ENCODE results near the gene GP2.
"Not testable (repeated sequence)": the region's sequence is repeated elsewhere in the genome, so short reads cannot be mapped to it uniquely, and the experiment has no call there.

The GP2 gene

GRCh38 chr16:20323591-20324117 lies 3.7 kb downstream of the GP2 start:
- peak; percentile 36 for DNase-seq

- no peak for DNase-seq
Observed at GRCh38 chr16:20322696-20323095, 4.6 kb downstream of the GP2 start.

GRCh38 chr16:20321671-20322070 lies 5.6 kb downstream of the GP2 start:
- DNase-seq: no peak

GRCh38 chr16:20321051-20321450 lies 6.3 kb downstream of the GP2 start:
- not testable (repeated sequence) for DNase-seq

GRCh38 chr16:20320592-20320991 lies 6.7 kb downstream of the GP2 start:
- DNase-seq: no peak

GRCh38 chr16:20320178-20320577 lies 7.1 kb downstream of the GP2 start:
- DNase-seq: no peak

GRCh38 chr16:20319406-20319805 lies 7.9 kb downstream of the GP2 start:
- no peak for DNase-seq

- DNase-seq: no peak
Observed at GRCh38 chr16:20318437-20318836, 8.9 kb downstream of the GP2 start.

- no peak for DNase-seq
Observed at GRCh38 chr16:20318006-20318405, 9.3 kb downstream of the GP2 start.

GRCh38 chr16:20317117-20317516 lies 10.2 kb downstream of the GP2 start:
- no peak for DNase-seq

- no peak for DNase-seq
Observed at GRCh38 chr16:20316715-20317114, 10.6 kb downstream of the GP2 start.

- DNase-seq: no peak
Observed at GRCh38 chr16:20315764-20316163, 11.5 kb downstream of the GP2 start.

GRCh38 chr16:20314575-20314974 lies 12.7 kb downstream of the GP2 start:
- no peak for DNase-seq

- no peak for DNase-seq
Observed at GRCh38 chr16:20313741-20314140, 13.6 kb downstream of the GP2 start.

GRCh38 chr16:20312536-20313095 lies 14.7 kb downstream of the GP2 start:
- DNase-seq: not testable (repeated sequence)

GRCh38 chr16:20311548-20311947 lies 15.8 kb downstream of the GP2 start:
- DNase-seq: no peak

GRCh38 chr16:20310421-20311395 lies 16.6 kb downstream of the GP2 start:
- no peak for DNase-seq

- DNase-seq: no peak
Observed at GRCh38 chr16:20309786-20310185, 17.5 kb downstream of the GP2 start.

GRCh38 chr16:20308801-20309590 lies 18.3 kb downstream of the GP2 start:
- DNase-seq: no peak

GRCh38 chr16:20308266-20308665 lies 19.0 kb downstream of the GP2 start:
- DNase-seq: no peak

GRCh38 chr16:20307791-20308190 lies 19.5 kb downstream of the GP2 start:
- no peak for DNase-seq

- DNase-seq: no peak
Observed at GRCh38 chr16:20307240-20307671, 20.1 kb downstream of the GP2 start.

- DNase-seq: no peak
Observed at GRCh38 chr16:20306401-20306800, 20.9 kb downstream of the GP2 start.
